Tibial nerve (tissue), 4 donors: ENCODE data around the gene SEMA3A. TPM values are rescaled to one million over a fixed set of nuclear protein-coding genes. Genes with fewer than 3 reads are reported as not detected.

ENCODE experiments used
- DNase-seq, 2 donors: peaks; one replicate each; pipeline ENCODE4 v3.0.0-alpha.2; 2019; ENCODE audit warnings: low spot score in 2 of 2
- H3K27ac ChIP-seq, 4 donors: fragments of 200-600 bp; sonication (generic) in 3 of 4; one replicate each; pipeline ENCODE4 v1.5.1; 2017 to 2019; ENCODE audit warnings: mild to moderate bottlenecking in 1 of 4
- H3K27me3 ChIP-seq, 2 donors: fragments of 200-600 bp; sonication (generic) in 1 of 2; one replicate each; pipeline versions ENCODE4 v1.5.1 to v1.6.0; 2017 to 2019
- H3K36me3 ChIP-seq, 3 donors: fragments of 200-600 bp; sonication (generic); one replicate each; pipeline ENCODE4 v1.5.1; 2018 to 2019
- H3K4me1 ChIP-seq, 4 donors: fragments of 200-600 bp; sonication (generic) in 3 of 4; one replicate each; pipeline ENCODE4 v1.5.1; 2017 to 2019
- H3K4me3 ChIP-seq, 4 donors: fragments of 200-600 bp; sonication (generic) in 3 of 4; one replicate each; pipeline ENCODE4 v1.5.1; 2017 to 2019; ENCODE audit warnings: mild to moderate bottlenecking in 1 of 4, moderate library complexity in 1 of 4
- H3K9me3 ChIP-seq, 4 donors: fragments of 200-600 bp; sonication (generic) in 3 of 4; one replicate each; pipeline ENCODE4 v1.5.1; 2017 to 2019
- CTCF ChIP-seq, 5 experiments: fragments of 200-600 bp in 3 of 5; fragments of 450-650 bp in 2 of 5; sonication (generic) in 3 of 5; IDR thresholded peaks; one replicate each; pipeline ENCODE4 v1.5.1; 2016 to 2019; ENCODE audit warnings: antibody characterized with exemption in 5 of 5, mild to moderate bottlenecking in 3 of 5, moderate library complexity in 2 of 5
- EP300 ChIP-seq, 2 donors: sonication (generic); formaldehyde crosslinking; IDR thresholded peaks; one replicate each; pipeline ENCODE4 v1.6.1; 2017; ENCODE audit warnings: antibody characterized with exemption in 2 of 2, mild to moderate bottlenecking in 1 of 2
- POLR2A ChIP-seq, 2 donors: fragments of 450-650 bp; IDR thresholded peaks; one replicate each; pipeline ENCODE4 v1.6.1; 2017; ENCODE audit warnings: antibody characterized with exemption in 2 of 2, mild to moderate bottlenecking in 2 of 2, moderate library complexity in 2 of 2
- WGBS, 2 donors: methylation state at CpG; one replicate each; pipeline ENCODE4 v1.1.5; 2018; 5-methylcytosine and 5-hydroxymethylcytosine counted together
- total RNA-seq, 4 donors: library from RNA; depleted of rRNA; stranded (reverse); fragments of >200 nt; gene quantifications; one replicate each; pipeline ENCODE4 v1.1.0, GENCODE V29; 2016

The SEMA3A gene
- total RNA-seq, 4 donors from 2014 or later = 2.9 to 9.3 (median 6.8) TPM

GRCh38 chr7:83956104-83956503, 238.5 kb downstream of the SEMA3A start:
- Histone ChIP-seq H3K4me3 (no peak overlapping the region), H3K36me3 (no peaks in the 10 kb centered on the region), H3K9me3 (no peaks in the 10 kb centered on the region), H3K27me3 (no peaks in the 10 kb centered on the region), H3K27ac (no peak overlapping the region), H3K4me1 (no peaks in the 10 kb centered on the region)
- WGBS, 2 donors = 74 to 86% methylated on average over 2 of the region's 2 CpGs
- TF ChIP-seq EP300 (IDR thresholded peaks at IDR 0.05) = no peak
- no peak for TF ChIP-seq POLR2A (IDR thresholded peaks at IDR 0.05)
- no peak for TF ChIP-seq CTCF (IDR thresholded peaks at IDR 0.05)
- no peak for DNase-seq

- Histone ChIP-seq H3K4me3 (no peak overlapping the region), H3K4me1 (no peaks in the 10 kb centered on the region), H3K27ac (no peak overlapping the region), H3K36me3 (no peaks in the 10 kb centered on the region), H3K27me3 (no peaks in the 10 kb centered on the region), H3K9me3 (no peaks in the 10 kb centered on the region)
- TF ChIP-seq CTCF (IDR thresholded peaks at IDR 0.05) = no peak
- TF ChIP-seq EP300 (IDR thresholded peaks at IDR 0.05) = no peak
- no peak for TF ChIP-seq POLR2A (IDR thresholded peaks at IDR 0.05)
- 84 to 89% methylated on average over 2 of the region's 2 CpGs for WGBS, 2 donors
- no peak for DNase-seq
Measured at GRCh38 chr7:83952236-83952635, 242.4 kb downstream of the SEMA3A start.

- no peak for DNase-seq
- Histone ChIP-seq H3K9me3 (no peaks in the 10 kb centered on the region), H3K4me1 (no peaks in the 10 kb centered on the region), H3K27ac (no peak overlapping the region), H3K4me3 (no peak overlapping the region), H3K27me3 (no peaks in the 10 kb centered on the region), H3K36me3 (no peaks in the 10 kb centered on the region)
- WGBS, 2 donors = 76 to 79% methylated on average over 2 of the region's 2 CpGs
- TF ChIP-seq CTCF (IDR thresholded peaks at IDR 0.05) (peak in 1 of 5 experiments; percentile 4), POLR2A (IDR thresholded peaks at IDR 0.05) (no peak)
Measured at GRCh38 chr7:83947260-83947659, 247.3 kb downstream of the SEMA3A start.

GRCh38 chr7:83946801-83947200, 247.8 kb downstream of the SEMA3A start:
- no peak for DNase-seq
- Histone ChIP-seq H3K27me3 (no peaks in the 10 kb centered on the region), H3K4me1 (no peaks in the 10 kb centered on the region), H3K9me3 (no peaks in the 10 kb centered on the region), H3K27ac (no peak overlapping the region), H3K4me3 (no peak overlapping the region), H3K36me3 (no peaks in the 10 kb centered on the region)
- 87 to 95% methylated on average over 3 of the region's 3 CpGs for WGBS, 2 donors
- TF ChIP-seq CTCF (IDR thresholded peaks at IDR 0.05) = no peak
- no peak for TF ChIP-seq EP300 (IDR thresholded peaks at IDR 0.05)
- no peak for TF ChIP-seq POLR2A (IDR thresholded peaks at IDR 0.05)

GRCh38 chr7:83941300-83941699, 253.3 kb downstream of the SEMA3A start:
- peaks cover 0 to 3% (median 0%) of the 10 kb centered on the region in 4 donors for H3K4me1 ChIP-seq
- no peaks in the 10 kb centered on the region for H3K36me3 ChIP-seq
- H3K4me3 ChIP-seq = no peak overlapping the region
- 54 to 65% methylated on average over 4 of the region's 4 CpGs for WGBS, 2 donors
- DNase-seq = no peak
- H3K27me3 ChIP-seq = no peaks in the 10 kb centered on the region
- no peaks in the 10 kb centered on the region for H3K9me3 ChIP-seq
- TF ChIP-seq POLR2A (IDR thresholded peaks at IDR 0.05) = no peak
- no peak for TF ChIP-seq CTCF (IDR thresholded peaks at IDR 0.05)
- TF ChIP-seq EP300 (IDR thresholded peaks at IDR 0.05) = no peak
- no peak overlapping the region for H3K27ac ChIP-seq
